GM12878 (cell line): ENCODE measurements around the gene NMUR1.

ENCODE experiments used
- EGR1 ChIP-seq, 2 experiments: IDR thresholded peaks; 1 replicate in 1 of 2; 2 replicates in 1 of 2; pipeline ENCODE4 v1.6.1; 2011 to 2012; ENCODE audit warnings: low read depth in 2 of 2, low read length in 2 of 2, borderline replicate concordance in 1 of 2, mild to moderate bottlenecking in 1 of 2, moderate library complexity in 1 of 2
- POLR2A ChIP-seq: IDR thresholded peaks from 2 replicates; pipeline ENCODE4 v1.6.1; 2011; ENCODE audit warnings: low read depth, mild to moderate bottlenecking, low read length
- POLR2AphosphoS2 ChIP-seq: IDR thresholded peaks from 2 replicates; pipeline ENCODE4 v1.6.1; 2011; ENCODE audit warnings: low read depth, mild to moderate bottlenecking, low read length, improper control_type of control experiment, moderate library complexity
- ZBED1 ChIP-seq: IDR thresholded peaks from 2 replicates; pipeline ENCODE4 v1.6.1; 2016; ENCODE audit warnings: borderline replicate concordance
- TF ChIP-seq, protein P1 (sequence below): IDR thresholded peaks from 2 replicates; pipeline ENCODE4 v1.6.1; 2012; ENCODE audit warnings: low read depth, low read length, improper control_type of control experiment

DNA sequence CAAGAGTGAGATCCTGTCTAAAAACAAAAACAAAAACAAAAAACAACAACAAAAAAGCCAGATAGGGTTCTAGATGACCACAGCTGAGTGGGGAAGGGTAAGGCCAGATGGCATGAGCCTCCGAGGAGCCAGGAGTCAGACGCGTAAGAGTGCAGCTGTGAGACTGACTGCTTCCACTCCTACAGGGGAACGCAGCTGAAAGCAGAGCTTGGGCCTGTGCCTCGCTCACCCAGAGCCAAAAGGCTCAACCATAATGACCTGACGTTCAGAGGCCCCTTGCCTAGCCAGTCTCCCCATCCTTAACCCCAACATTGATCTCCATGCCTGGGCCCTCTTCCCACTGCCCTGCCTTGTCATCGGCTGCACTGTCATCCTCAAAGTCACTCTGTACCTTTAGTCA is 39.4 kb downstream of the NMUR1 start:
- TF ChIP-seq, protein P1, sequence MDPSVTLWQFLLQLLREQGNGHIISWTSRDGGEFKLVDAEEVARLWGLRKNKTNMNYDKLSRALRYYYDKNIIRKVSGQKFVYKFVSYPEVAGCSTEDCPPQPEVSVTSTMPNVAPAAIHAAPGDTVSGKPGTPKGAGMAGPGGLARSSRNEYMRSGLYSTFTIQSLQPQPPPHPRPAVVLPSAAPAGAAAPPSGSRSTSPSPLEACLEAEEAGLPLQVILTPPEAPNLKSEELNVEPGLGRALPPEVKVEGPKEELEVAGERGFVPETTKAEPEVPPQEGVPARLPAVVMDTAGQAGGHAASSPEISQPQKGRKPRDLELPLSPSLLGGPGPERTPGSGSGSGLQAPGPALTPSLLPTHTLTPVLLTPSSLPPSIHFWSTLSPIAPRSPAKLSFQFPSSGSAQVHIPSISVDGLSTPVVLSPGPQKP, result no peak
- TF ChIP-seq ZBED1 (no peak), POLR2AphosphoS2 (no peak), POLR2A (no peak), EGR1 (IDR thresholded peaks at IDR 0.05; ENCODE audit: borderline replicate concordance in 1 of 2, low read depth in 2 of 2, low read length in 2 of 2) (no peak)
